HEK293T (cell line): Measurements from ENCODE around the gene PAPSS1.

ENCODE experiments used
- CTCF ChIA-PET: fragments of 350-600 bp; formaldehyde crosslinking; extraction: SDS; loops from one replicate; lab custom pipeline; 2021; ENCODE audit warnings: antibody characterized with exemption, inconsistent platforms; lab: Yijun Ruan, JAX
- POLR2A ChIA-PET: fragments of 350-600 bp; formaldehyde crosslinking; extraction: SDS; loops from one replicate; lab custom pipeline; 2020; ENCODE audit warnings: antibody characterized with exemption, inconsistent platforms; lab: Yijun Ruan, JAX
- DNase-seq: peaks from one replicate; pipeline ENCODE4 v3.0.0; 2012; ENCODE audit warnings: mixed read lengths; ENCODE audit errors: extremely low spot score
- ARNT ChIP-seq: fragments of 450-650 bp; IDR thresholded peaks from 2 replicates; pipeline ENCODE4 v1.6.1; 2017; ENCODE audit warnings: mild to moderate bottlenecking
- BHLHE40 ChIP-seq: fragments of 450-650 bp; IDR thresholded peaks from 2 replicates; pipeline ENCODE4 v1.6.1; 2016; ENCODE audit warnings: mild to moderate bottlenecking, moderate library complexity, borderline replicate concordance
- CTBP1 ChIP-seq: fragments of 450-650 bp; IDR thresholded peaks from 2 replicates; pipeline ENCODE4 v1.6.1; 2016; ENCODE audit warnings: borderline replicate concordance
- ELF4 ChIP-seq: fragments of 450-650 bp; IDR thresholded peaks from 2 replicates; pipeline ENCODE4 v1.6.1; 2017; ENCODE audit warnings: antibody characterized with exemption
- FOXA1 ChIP-seq: fragments of 450-650 bp; IDR thresholded peaks from 2 replicates; pipeline ENCODE4 v1.6.1; 2016; ENCODE audit warnings: mild to moderate bottlenecking
- FOXK2 ChIP-seq: fragments of 450-650 bp; IDR thresholded peaks from 2 replicates; pipeline ENCODE4 v1.6.1; 2016; ENCODE audit warnings: mild to moderate bottlenecking
- FOXM1 ChIP-seq: fragments of 450-650 bp; IDR thresholded peaks from 2 replicates; pipeline ENCODE4 v1.6.1; 2017; ENCODE audit warnings: mild to moderate bottlenecking, borderline replicate concordance
- HDGF ChIP-seq: fragments of 450-650 bp; IDR thresholded peaks from 2 replicates; pipeline ENCODE4 v1.6.1; 2017; ENCODE audit warnings: antibody characterized with exemption, borderline replicate concordance
- L3MBTL2 ChIP-seq: fragments of 450-650 bp; conservative IDR thresholded peaks from 2 replicates; pipeline ENCODE4 v1.6.1; 2016; ENCODE audit warnings: mild to moderate bottlenecking
- LEF1 ChIP-seq: fragments of 450-650 bp; IDR thresholded peaks from 2 replicates; pipeline ENCODE4 v1.6.1; 2017; ENCODE audit warnings: mild to moderate bottlenecking, borderline replicate concordance
- NFRKB ChIP-seq: fragments of 450-650 bp; IDR thresholded peaks from 2 replicates; pipeline ENCODE4 v1.6.1; 2016; ENCODE audit warnings: mild to moderate bottlenecking, moderate library complexity
- SP1 ChIP-seq: fragments of 450-650 bp; IDR thresholded peaks from 2 replicates; pipeline ENCODE4 v1.6.1; 2017
- SUZ12 ChIP-seq: fragments of 450-650 bp; IDR thresholded peaks from 2 replicates; pipeline ENCODE4 v1.6.1; 2016; ENCODE audit warnings: mild to moderate bottlenecking
- TARDBP ChIP-seq: fragments of 450-650 bp; IDR thresholded peaks from 2 replicates; pipeline ENCODE4 v1.6.1; 2016
- ZNF384 ChIP-seq: fragments of 450-650 bp; IDR thresholded peaks from 2 replicates; pipeline ENCODE4 v1.6.1; 2016
- TF ChIP-seq, protein P1 (sequence below): fragments of 450-650 bp; IDR thresholded peaks from 2 replicates; pipeline ENCODE4 v1.6.1; 2016

The PAPSS1 gene

DNA sequence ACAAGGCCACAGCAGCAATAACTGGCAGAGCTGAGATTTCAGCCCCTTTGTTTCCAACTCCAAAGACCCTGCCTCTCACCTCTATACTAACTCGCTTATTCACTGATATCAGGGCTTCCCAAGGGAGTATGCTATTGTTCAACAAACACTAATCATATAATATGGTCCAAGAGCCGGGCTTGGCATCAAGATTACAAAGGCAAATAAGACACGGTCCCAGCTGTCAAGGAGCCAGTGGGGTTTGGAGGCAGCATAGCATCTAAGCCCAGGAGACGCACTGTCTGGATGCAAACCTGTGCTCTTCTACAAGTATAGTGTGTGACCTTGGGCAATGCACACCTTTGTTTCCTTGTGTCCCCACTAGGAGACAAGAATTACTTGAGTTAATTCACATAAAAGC, 28.7 kb downstream of the PAPSS1 start:
- TF ChIP-seq, protein P1, sequence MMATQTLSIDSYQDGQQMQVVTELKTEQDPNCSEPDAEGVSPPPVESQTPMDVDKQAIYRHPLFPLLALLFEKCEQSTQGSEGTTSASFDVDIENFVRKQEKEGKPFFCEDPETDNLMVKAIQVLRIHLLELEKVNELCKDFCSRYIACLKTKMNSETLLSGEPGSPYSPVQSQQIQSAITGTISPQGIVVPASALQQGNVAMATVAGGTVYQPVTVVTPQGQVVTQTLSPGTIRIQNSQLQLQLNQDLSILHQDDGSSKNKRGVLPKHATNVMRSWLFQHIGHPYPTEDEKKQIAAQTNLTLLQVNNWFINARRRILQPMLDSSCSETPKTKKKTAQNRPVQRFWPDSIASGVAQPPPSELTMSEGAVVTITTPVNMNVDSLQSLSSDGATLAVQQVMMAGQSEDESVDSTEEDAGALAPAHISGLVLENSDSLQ = no peak
- TF ChIP-seq SUZ12 (no peak), SP1 (no peak), TARDBP (no peak), ELF4 (no peak), NFRKB (no peak), FOXK2 (no peak), FOXM1 (no peak), BHLHE40 (no peak), L3MBTL2 (no peak)
- CTCF ChIA-PET = no interaction called here
- DNase-seq = no peak

GRCh38 chr4:107689912-107690587, 30.0 kb downstream of the PAPSS1 start:
- DNase-seq = no peak
- POLR2A ChIA-PET = no interaction called here
- TF ChIP-seq CTBP1 (no peak), FOXA1 (no peak), ARNT (no peak), SUZ12 (no peak), ZNF384 (no peak), TARDBP (no peak), ELF4 (no peak), NFRKB (no peak), SP1 (no peak), LEF1 (no peak)
- TF ChIP-seq, protein P1 = no peak
- CTCF ChIA-PET = no interaction called here

More for the DNA sequence above, 28.7 kb downstream of the PAPSS1 start:
- POLR2A ChIA-PET = no interaction called here

- no peak for TF ChIP-seq ARNT
- TF ChIP-seq BHLHE40 = no peak
- no peak for TF ChIP-seq HDGF
- no peak for TF ChIP-seq FOXK2
- no peak for TF ChIP-seq SUZ12
- no peak for TF ChIP-seq LEF1
- no peak for TF ChIP-seq ZNF384
- TF ChIP-seq, protein P1 = no peak
- TF ChIP-seq NFRKB = no peak
- no peak for TF ChIP-seq FOXM1
- no peak for TF ChIP-seq ELF4
- no peak for TF ChIP-seq L3MBTL2
- ChIA-PET POLR2A (no interaction called here), CTCF (no interaction called here)
- DNase-seq = no peak
These were observed 31.6 kb downstream of the PAPSS1 start for GRCh38 chr4:107688421-107688820.

- TF ChIP-seq LEF1 = no peak
- TF ChIP-seq NFRKB = no peak
- TF ChIP-seq BHLHE40 = no peak
- no peak for TF ChIP-seq FOXM1
- TF ChIP-seq SP1 = no peak
- TF ChIP-seq HDGF = no peak
- no peak for TF ChIP-seq L3MBTL2
- TF ChIP-seq CTBP1 = no peak
- TF ChIP-seq SUZ12 = no peak
- TF ChIP-seq TARDBP = no peak
- no peak for TF ChIP-seq ELF4
- TF ChIP-seq, protein P1 = no peak
- no peak for TF ChIP-seq ARNT
- no peak for TF ChIP-seq ZNF384
- TF ChIP-seq FOXA1 = no peak
- TF ChIP-seq FOXK2 = no peak
- ChIA-PET CTCF (no interaction called here), POLR2A (no interaction called here)
- no peak for DNase-seq
These were observed 34.3 kb downstream of the PAPSS1 start for GRCh38 chr4:107685740-107686139.

DNA sequence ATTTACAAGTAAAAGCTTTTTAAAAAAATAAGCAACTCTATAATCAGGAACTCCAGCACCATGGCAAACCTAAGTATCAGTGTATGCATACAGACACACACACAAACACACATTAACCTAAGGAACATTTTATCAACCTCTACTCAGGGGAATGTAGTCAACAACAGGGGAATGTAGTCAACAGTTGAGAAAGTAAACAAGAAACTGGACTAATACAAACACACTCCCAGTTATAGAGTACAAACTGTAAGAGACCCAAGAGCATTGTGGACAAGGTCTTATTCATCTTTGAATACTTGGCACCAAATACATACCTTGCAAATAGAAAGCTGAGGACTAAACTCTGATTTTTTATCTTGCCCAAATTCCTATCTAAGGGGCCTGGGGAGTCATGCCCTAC, 36.2 kb downstream of the PAPSS1 start:
- POLR2A ChIA-PET = no interaction called here
- CTCF ChIA-PET = no interaction called here
- no peak for DNase-seq
- TF ChIP-seq SP1 (no peak), LEF1 (no peak), BHLHE40 (no peak), L3MBTL2 (no peak), TARDBP (no peak), ZNF384 (no peak), ELF4 (no peak), FOXK2 (no peak), FOXA1 (no peak)

GRCh38 chr4:107682306-107682705, 37.7 kb downstream of the PAPSS1 start:
- ChIA-PET POLR2A (no interaction called here), CTCF (no interaction called here)
- TF ChIP-seq L3MBTL2 = no peak
- TF ChIP-seq NFRKB = no peak
- TF ChIP-seq SUZ12 = no peak
- no peak for TF ChIP-seq FOXM1
- no peak for TF ChIP-seq ELF4
- no peak for TF ChIP-seq SP1
- TF ChIP-seq FOXA1 = no peak
- TF ChIP-seq HDGF = no peak
- no peak for TF ChIP-seq BHLHE40
- TF ChIP-seq FOXK2 = no peak
- no peak for DNase-seq
